Body of pancreas (tissue), 4 donors: Measurements from ENCODE around the gene APMAP. TPM values are rescaled to one million over a fixed set of nuclear protein-coding genes. Genes with fewer than 3 reads are reported as not detected.
"Not testable (repeated sequence)": the region's sequence is repeated elsewhere in the genome, so short reads cannot be mapped to it uniquely, and the experiment has no call there.

ENCODE experiments used
- ATAC-seq: fragments of 150-250 bp; one replicate; pipeline ENCODE4 v1.9.1; 2016
- DNase-seq, 4 donors: peaks; one replicate each; pipeline ENCODE4 v3.0.0-alpha.2; 2019
- H3K27ac ChIP-seq, 4 donors: fragments of 200-600 bp; sonication (generic); 1 replicate in 3 of 4; 2 replicates in 1 of 4; pipeline versions ENCODE4 v1.5.1 to v1.6.1; 2016 to 2019; ENCODE audit warnings: mild to moderate bottlenecking in 1 of 4, mixed read lengths in 1 of 4, moderate library complexity in 1 of 4
- H3K27me3 ChIP-seq, 2 donors: fragments of 200-600 bp; sonication (generic); one replicate each; pipeline ENCODE4 v1.6.0; 2016; ENCODE audit warnings: mild to moderate bottlenecking in 1 of 2
- H3K36me3 ChIP-seq, 2 donors: fragments of 200-600 bp; sonication (generic); replicated peaks in 1 of 2; 2 replicates each; pipeline ENCODE4 v1.5.1; 2016; ENCODE audit warnings: low read depth in 2 of 2; ENCODE audit not compliant: insufficient read depth in 1 of 2
- H3K4me1 ChIP-seq: fragments of 200-600 bp; sonication (generic); one replicate; pipeline ENCODE4 v1.6.0; 2016
- H3K4me3 ChIP-seq, 2 donors: fragments of 200-600 bp; sonication (generic); 1 replicate in 1 of 2; 2 replicates in 1 of 2; pipeline ENCODE4 v1.5.1; 2016 to 2019
- H3K9me3 ChIP-seq, 3 donors: fragments of 200-600 bp; sonication (generic); 1 replicate in 2 of 3; 2 replicates in 1 of 3; pipeline ENCODE4 v1.5.1; 2016
- POLR2A ChIP-seq, 3 donors: fragments of 450-650 bp; IDR thresholded peaks; one replicate each; pipeline ENCODE4 v1.6.1; 2016; ENCODE audit warnings: antibody characterized with exemption in 3 of 3, mild to moderate bottlenecking in 2 of 3
- WGBS, 2 donors: methylation state at CpG; one replicate each; pipeline ENCODE4 v1.1.5; 2017; 5-methylcytosine and 5-hydroxymethylcytosine counted together
- intact Hi-C: fragments of 100-400 bp; cut with DNase I; formaldehyde crosslinking; loops from one replicate; pipeline ENCODE4 v1.15.1; 2023
- total RNA-seq, 2 donors: library from RNA; depleted of rRNA; stranded (reverse); fragments of >200 nt; gene quantifications; one replicate each; pipeline ENCODE4 v1.1.0, GENCODE V29; 2016
- TF ChIP-seq, protein P1 (sequence below), 7 experiments: fragments of 450-650 bp in 4 of 7; fragments of 200-600 bp in 3 of 7; sonication (generic) in 3 of 7; IDR thresholded peaks; one replicate each; pipeline ENCODE4 v1.5.1; 2016 to 2019; ENCODE audit warnings: antibody characterized with exemption in 7 of 7

Gene APMAP
- total RNA-seq, 2 donors from 2014 or later = 38.9 to 51.4 TPM

DNA sequence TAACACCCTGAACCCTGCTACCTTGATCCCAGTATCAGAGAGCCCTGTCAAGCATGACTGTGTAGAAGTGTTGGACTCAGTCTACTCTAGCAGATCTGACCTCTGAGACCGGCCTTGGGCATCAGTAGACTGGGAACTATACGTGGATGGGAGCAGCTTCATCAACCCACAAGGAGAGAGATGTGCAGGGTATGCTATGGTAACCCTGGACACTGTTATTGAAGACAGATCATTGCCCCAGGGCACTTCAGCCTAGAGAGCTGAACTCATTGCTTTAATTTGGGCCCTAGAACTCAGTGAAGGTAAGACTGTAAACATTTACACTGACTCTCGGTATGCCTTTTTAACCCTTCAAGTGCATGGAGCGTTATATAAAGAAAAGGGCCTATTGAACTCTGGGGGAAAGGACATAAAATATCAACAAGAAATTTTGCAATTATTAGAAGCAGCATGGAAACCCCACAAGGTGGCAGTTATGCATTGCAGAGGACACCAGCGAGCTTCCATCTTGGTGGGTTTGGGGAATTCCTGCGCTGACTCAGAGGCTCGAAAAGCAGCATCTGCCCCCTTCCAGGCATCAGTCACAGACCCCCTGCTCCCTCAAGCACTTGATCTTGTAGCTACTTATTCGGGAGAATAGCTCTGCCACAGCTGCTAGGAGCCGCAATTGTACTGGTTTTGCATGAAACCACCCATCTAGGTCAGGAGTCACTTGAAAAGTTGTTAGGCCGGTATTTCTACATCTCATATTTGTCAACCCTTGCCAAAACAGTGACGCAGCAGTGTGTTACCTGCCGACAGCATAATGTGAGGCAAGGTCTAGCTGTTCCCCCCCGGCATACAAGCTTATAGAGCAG lies 62.5 kb downstream of the APMAP start:
- peak; percentile 93 for ATAC-seq
- DNase-seq = peak; percentile 86 to 94 (median 90)
- intact Hi-C loops, H3K36me3 ChIP-seq, H3K9me3 ChIP-seq, H3K27me3 ChIP-seq: not testable (repeated sequence)
- Histone ChIP-seq H3K4me1 (peaks cover 30% of the 10 kb centered on the region), H3K4me3 (peak overlapping the region in 1 of 2 donors; percentile 35), H3K27ac (peak overlapping the region; percentile 96 to 100 (median 98))
- peak; percentile 48 to 78 (median 76) for TF ChIP-seq POLR2A (IDR thresholded peaks at IDR 0.05)
- TF ChIP-seq, protein P1, sequence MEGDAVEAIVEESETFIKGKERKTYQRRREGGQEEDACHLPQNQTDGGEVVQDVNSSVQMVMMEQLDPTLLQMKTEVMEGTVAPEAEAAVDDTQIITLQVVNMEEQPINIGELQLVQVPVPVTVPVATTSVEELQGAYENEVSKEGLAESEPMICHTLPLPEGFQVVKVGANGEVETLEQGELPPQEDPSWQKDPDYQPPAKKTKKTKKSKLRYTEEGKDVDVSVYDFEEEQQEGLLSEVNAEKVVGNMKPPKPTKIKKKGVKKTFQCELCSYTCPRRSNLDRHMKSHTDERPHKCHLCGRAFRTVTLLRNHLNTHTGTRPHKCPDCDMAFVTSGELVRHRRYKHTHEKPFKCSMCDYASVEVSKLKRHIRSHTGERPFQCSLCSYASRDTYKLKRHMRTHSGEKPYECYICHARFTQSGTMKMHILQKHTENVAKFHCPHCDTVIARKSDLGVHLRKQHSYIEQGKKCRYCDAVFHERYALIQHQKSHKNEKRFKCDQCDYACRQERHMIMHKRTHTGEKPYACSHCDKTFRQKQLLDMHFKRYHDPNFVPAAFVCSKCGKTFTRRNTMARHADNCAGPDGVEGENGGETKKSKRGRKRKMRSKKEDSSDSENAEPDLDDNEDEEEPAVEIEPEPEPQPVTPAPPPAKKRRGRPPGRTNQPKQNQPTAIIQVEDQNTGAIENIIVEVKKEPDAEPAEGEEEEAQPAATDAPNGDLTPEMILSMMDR (IDR thresholded peaks at IDR 0.05) = peak in 3 of 7 experiments; percentile 23 to 30 (median 28)
- 23 to 27% methylated on average over 13 of the region's 13 CpGs for WGBS, 2 donors

DNA sequence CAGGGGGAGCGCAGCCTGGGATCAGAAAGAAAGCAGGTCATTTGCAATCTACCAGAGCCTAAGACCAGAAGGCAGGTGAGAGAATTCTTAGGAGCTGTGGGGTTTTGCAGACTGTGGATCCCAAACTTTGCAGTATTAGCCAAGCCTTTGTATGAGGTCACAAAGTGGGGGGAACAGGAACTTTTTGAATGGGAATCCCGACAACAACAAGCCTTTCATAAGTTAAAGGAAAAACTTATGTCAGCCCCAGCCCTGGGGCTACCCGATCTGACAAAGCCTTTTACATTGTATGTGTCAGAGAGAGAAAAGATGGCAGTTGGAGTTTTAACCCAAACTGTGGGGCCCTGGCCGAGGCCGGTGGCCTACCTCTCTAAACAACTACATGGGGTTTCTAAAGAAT lies 63.3 kb downstream of the APMAP start:
- H3K27ac ChIP-seq = peak overlapping the region; percentile 96 to 100 (median 98)
- H3K4me1 ChIP-seq = peaks cover 30% of the 10 kb centered on the region
- H3K4me3 ChIP-seq, intact Hi-C loops, H3K27me3 ChIP-seq, H3K36me3 ChIP-seq, DNase-seq, H3K9me3 ChIP-seq, ATAC-seq: not testable (repeated sequence)
- WGBS, 2 donors = 86 to 90% methylated on average over 5 of the region's 5 CpGs

DNA sequence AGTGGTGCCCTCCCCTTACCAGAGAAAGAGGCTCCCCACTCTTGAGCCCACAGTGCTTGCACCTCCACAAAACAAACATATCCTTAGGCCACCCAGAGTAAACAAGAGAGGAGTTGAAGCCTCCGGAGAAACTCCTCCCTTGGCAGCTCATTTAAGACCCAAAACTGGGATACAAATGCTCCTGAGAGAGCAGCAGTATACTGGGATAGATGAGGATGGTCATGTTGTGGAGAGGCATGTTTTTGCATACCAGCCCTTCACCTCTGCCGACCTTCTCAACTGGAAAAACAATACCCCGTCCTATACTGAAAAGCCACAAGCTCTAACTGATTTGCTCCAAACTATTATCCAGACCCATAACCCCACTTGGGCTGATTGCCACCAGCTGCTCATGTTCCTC lies 71.8 kb downstream of the APMAP start:
- H3K4me3 ChIP-seq, H3K9me3 ChIP-seq, intact Hi-C loops, H3K36me3 ChIP-seq, H3K27ac ChIP-seq, H3K27me3 ChIP-seq, DNase-seq, ATAC-seq: not testable (repeated sequence)
- 37 to 44% methylated on average over 3 of the region's 3 CpGs for WGBS, 2 donors
- H3K4me1 ChIP-seq = peaks cover 18% of the 10 kb centered on the region

DNA sequence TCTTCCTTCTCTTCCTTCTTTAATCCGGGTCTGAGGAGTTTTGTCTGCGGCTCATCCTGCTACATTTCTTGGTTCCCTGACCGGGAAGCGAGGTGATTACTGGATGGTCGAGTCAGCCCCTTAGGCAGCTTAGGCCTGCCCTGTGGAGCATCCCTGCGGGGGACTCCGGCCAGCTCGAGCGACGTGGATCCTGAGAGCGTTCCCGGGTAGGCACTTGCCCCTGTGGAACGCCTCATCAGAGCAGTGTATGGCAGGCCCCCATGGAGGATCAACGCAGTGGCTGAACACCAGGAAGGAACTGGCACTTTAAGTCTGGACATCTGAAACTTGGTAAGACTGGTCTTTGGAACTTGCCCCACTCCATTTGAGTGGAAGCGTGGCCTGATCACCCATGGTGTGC lies 72.9 kb downstream of the APMAP start:
- H3K27me3 ChIP-seq, H3K4me3 ChIP-seq, DNase-seq, intact Hi-C loops, H3K27ac ChIP-seq, ATAC-seq, H3K9me3 ChIP-seq, H3K36me3 ChIP-seq: not testable (repeated sequence)
- WGBS, 2 donors = 85 to 89% methylated on average over 12 to 15 of the region's 15 CpGs
- peaks cover 18% of the 10 kb centered on the region for H3K4me1 ChIP-seq

DNA sequence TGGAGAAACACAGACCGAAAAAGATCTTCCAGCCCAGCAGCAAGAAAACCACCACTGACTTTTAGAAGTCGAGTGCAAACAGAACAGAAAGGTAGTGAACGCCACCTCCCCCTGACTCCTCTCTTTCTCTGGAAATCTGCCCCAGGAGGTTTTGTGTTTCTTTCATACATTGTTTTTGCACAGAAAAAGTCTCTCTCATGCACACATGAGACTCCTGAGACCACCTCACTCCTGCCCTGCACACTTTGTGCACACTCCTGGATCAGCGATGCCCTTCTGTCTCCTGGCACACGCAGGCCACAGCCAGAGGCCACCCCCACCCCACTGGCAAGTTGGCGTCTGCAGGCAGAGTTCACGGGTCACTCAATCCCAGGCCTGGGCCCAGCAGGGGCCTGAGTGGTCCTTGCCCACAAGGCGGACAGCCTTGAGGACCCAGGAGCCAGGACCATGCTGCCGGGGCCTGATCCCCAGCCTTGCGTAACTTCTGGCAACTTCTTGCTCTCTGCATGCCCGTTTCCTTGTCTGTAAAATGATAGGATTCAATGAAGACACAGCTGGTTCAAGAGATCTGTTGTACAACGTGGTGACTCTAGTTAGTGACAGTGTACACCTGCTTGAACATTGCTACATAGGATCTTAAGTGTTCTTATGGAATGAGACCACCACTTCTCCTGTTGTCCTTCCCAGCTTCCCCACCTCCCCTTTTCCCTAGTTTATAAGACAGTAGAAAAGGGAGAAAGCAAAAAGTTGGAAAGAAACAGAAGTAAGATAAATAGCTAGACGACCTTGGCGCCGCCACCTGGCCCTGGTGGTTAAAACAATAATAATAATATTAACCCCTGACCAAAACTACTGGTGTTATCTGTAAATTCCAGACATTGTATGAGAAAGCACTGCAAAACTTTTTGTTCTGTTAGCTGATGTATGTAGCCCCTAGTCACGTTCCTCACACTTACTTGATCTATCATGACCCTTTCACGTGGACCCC lies 73.7 kb downstream of the APMAP start:
- no peaks in the 10 kb centered on the region for H3K9me3 ChIP-seq
- intact Hi-C loops = no loop called here
- H3K27ac ChIP-seq = peak overlapping the region in 3 of 4 donors; percentile 19 to 42 (median 36)
- H3K27me3 ChIP-seq = no peaks in the 10 kb centered on the region
- ATAC-seq = peak; percentile 57
- peaks cover 18% of the 10 kb centered on the region for H3K4me1 ChIP-seq
- peak in 3 of 4 donors; percentile 27 to 57 (median 27) for DNase-seq
- 23 to 28% methylated on average over 13 to 17 of the region's 17 CpGs for WGBS, 2 donors
- no peak for TF ChIP-seq POLR2A (IDR thresholded peaks at IDR 0.05)
- TF ChIP-seq, protein P1 (IDR thresholded peaks at IDR 0.05) = no peak
- H3K4me3 ChIP-seq = no peak overlapping the region
- H3K36me3 ChIP-seq = no peaks in the 10 kb centered on the region
